WTC11 (cell line): Measurements from ENCODE around the gene LRMDA. TPM values are rescaled to one million over a fixed set of nuclear protein-coding genes. Genes with fewer than 3 reads are reported as not detected.

Experiments
- ATAC-seq: fragments of 200-7000 bp; cut with Tn5 transposase; 2 replicates; pipeline ENCODE4 v1.10.0; 2021; ENCODE audit warnings: mild to moderate bottlenecking, moderate library complexity
- CTCF ChIA-PET: fragments of 300-600 bp; sonication (Branson Sonifier 250); formaldehyde crosslinking; loops from one replicate; lab custom pipeline; 2021; ENCODE audit warnings: antibody characterized with exemption; lab: Charles Lee
- POLR2A ChIA-PET: fragments of 350-600 bp; sonication (Branson Sonifier 250); formaldehyde crosslinking; loops from one replicate; lab custom pipeline; 2021; ENCODE audit warnings: antibody characterized with exemption; lab: Charles Lee
- DNase-seq: peaks from one replicate; pipeline ENCODE4 v3.0.0; 2021; ENCODE audit warnings: low spot score
- H3K27ac Mint-ChIP-seq: 2 replicates; pipeline ENCODE4 v1.8.0; 2021; ENCODE audit warnings: mixed read lengths
- H3K27me3 Mint-ChIP-seq: 2 replicates; pipeline ENCODE4 v1.8.0; 2021; ENCODE audit warnings: low read depth, mild to moderate bottlenecking, moderate library complexity, mixed read lengths
- H3K36me3 Mint-ChIP-seq: 2 replicates; pipeline ENCODE4 v1.8.0; 2021; ENCODE audit warnings: mixed read lengths
- H3K4me1 Mint-ChIP-seq: 2 replicates; pipeline ENCODE4 v1.8.0; 2022; ENCODE audit warnings: mixed read lengths
- H3K4me3 Mint-ChIP-seq: 2 replicates; pipeline ENCODE4 v1.8.0; 2021; ENCODE audit warnings: mild to moderate bottlenecking, moderate library complexity, mixed read lengths
- H3K9me3 Mint-ChIP-seq: 2 replicates; pipeline ENCODE4 v1.8.0; 2021; ENCODE audit warnings: mixed read lengths
- CREB1 ChIP-seq: sonication (generic); formaldehyde crosslinking; IDR thresholded peaks from 2 replicates; pipeline ENCODE4 v1.8.0; 2023; ENCODE audit warnings: mild to moderate bottlenecking, missing genetic modification reagents
- EMX1 ChIP-seq: fragments of 250-450 bp; sonication (Bioruptor Pico); IDR thresholded peaks from 2 replicates; pipeline ENCODE4 v1.8.0; 2021; ENCODE audit warnings: mild to moderate bottlenecking
- GTF2I ChIP-seq: fragments of 250-450 bp; sonication (Bioruptor Pico); conservative IDR thresholded peaks from 2 replicates; pipeline ENCODE4 v1.4.0; 2021; ENCODE audit warnings: mild to moderate bottlenecking
- NFE2L1 ChIP-seq: sonication (generic); formaldehyde crosslinking; IDR thresholded peaks from 2 replicates; pipeline ENCODE4 v1.8.1; 2023; ENCODE audit warnings: missing genetic modification reagents
- TP53 ChIP-seq: sonication (generic); formaldehyde crosslinking; IDR thresholded peaks from 2 replicates; pipeline ENCODE4 v1.8.1; 2023; ENCODE audit warnings: mild to moderate bottlenecking, missing genetic modification reagents
- ZNF671 ChIP-seq: fragments of 250-450 bp; sonication (Bioruptor Pico); IDR thresholded peaks from 2 replicates; pipeline ENCODE4 v1.8.0; 2021; ENCODE audit warnings: mild to moderate bottlenecking
- total RNA-seq: library from RNA; stranded (reverse); gene quantifications from 3 replicates; pipeline ENCODE4 v1.2.3, GENCODE V29; 2021
- TF ChIP-seq, protein P1 (sequence below): sonication (generic); formaldehyde crosslinking; IDR thresholded peaks from 2 replicates; pipeline ENCODE4 v1.8.1; 2023; ENCODE audit warnings: mild to moderate bottlenecking, missing genetic modification reagents
- TF ChIP-seq, protein P2 (sequence below): sonication (generic); formaldehyde crosslinking; IDR thresholded peaks from 2 replicates; pipeline ENCODE4 v1.8.1; 2023; ENCODE audit warnings: mild to moderate bottlenecking, missing genetic modification reagents
- TF ChIP-seq, protein P3 (sequence below): fragments of 250-450 bp; sonication (Bioruptor Pico); IDR thresholded peaks from 2 replicates; pipeline ENCODE4 v1.9.0; 2021; ENCODE audit warnings: mild to moderate bottlenecking, borderline replicate concordance
- TF ChIP-seq, protein P4 (sequence below): sonication (generic); formaldehyde crosslinking; IDR thresholded peaks from 2 replicates; pipeline ENCODE4 v1.8.1; 2023; ENCODE audit warnings: mild to moderate bottlenecking, missing genetic modification reagents, moderate library complexity
- TF ChIP-seq, protein P5 (sequence below): sonication (generic); formaldehyde crosslinking; IDR thresholded peaks from 2 replicates; pipeline ENCODE4 v1.8.0; 2022; ENCODE audit warnings: missing genetic modification reagents
- TF ChIP-seq, protein P6 (sequence below): sonication (generic); formaldehyde crosslinking; IDR thresholded peaks from 2 replicates; pipeline ENCODE4 v1.8.0; 2023; ENCODE audit warnings: mild to moderate bottlenecking, missing genetic modification reagents
- TF ChIP-seq, protein P7 (sequence below): fragments of 200-600 bp; IDR thresholded peaks from 2 replicates; pipeline ENCODE4 v1.8.0; 2022; ENCODE audit warnings: antibody characterized with exemption

The LRMDA gene
- total RNA-seq, 1 experiment from 2014 or later: 0.92 TPM

DNA sequence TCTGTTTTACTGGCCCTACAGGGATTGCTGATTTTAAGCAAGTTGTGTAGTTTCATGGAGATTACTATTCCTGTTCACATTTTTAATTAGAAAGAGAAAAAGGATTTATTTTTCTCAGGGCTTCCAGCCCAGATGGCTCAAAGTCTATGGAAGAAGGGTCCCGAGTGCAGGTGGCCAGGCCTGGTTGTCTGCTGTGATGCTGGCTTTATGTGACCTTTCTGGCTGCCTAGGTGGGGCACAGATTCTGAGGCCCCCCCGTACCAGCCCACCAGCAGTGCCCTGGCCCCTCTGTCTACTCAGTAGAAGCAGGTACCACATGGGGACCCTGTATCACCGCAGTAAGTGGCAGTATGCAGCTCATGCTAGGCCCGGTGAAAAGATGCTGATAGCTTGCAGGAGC is 426.5 kb downstream of the LRMDA start:
- no peaks in the 10 kb centered on the region; the same call in 1 of the 2 replicates for H3K9me3 Mint-ChIP-seq
- CTCF ChIA-PET: interaction anchor here (0.6 kb wide), 1 partner anchor 1147 kb away, joined by 3 read pairs; no protein-coding TSS in a partner anchor
- no peak for DNase-seq
- H3K36me3 Mint-ChIP-seq: peaks cover 12% of the 10 kb centered on the region; the same call in 1 of the 2 replicates
- H3K4me1 Mint-ChIP-seq: peaks cover 27% of the 10 kb centered on the region
- POLR2A ChIA-PET: no interaction called here
- H3K4me3 Mint-ChIP-seq: no peak overlapping the region
- ATAC-seq: peak; percentile 17
- H3K27ac Mint-ChIP-seq: peak overlapping the region; percentile 94; the same call in 1 of the 2 replicates
- TF ChIP-seq, protein P1, sequence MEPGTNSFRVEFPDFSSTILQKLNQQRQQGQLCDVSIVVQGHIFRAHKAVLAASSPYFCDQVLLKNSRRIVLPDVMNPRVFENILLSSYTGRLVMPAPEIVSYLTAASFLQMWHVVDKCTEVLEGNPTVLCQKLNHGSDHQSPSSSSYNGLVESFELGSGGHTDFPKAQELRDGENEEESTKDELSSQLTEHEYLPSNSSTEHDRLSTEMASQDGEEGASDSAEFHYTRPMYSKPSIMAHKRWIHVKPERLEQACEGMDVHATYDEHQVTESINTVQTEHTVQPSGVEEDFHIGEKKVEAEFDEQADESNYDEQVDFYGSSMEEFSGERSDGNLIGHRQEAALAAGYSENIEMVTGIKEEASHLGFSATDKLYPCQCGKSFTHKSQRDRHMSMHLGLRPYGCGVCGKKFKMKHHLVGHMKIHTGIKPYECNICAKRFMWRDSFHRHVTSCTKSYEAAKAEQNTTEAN (CRISPR knock-in tag): no peak
- TF ChIP-seq, protein P2, sequence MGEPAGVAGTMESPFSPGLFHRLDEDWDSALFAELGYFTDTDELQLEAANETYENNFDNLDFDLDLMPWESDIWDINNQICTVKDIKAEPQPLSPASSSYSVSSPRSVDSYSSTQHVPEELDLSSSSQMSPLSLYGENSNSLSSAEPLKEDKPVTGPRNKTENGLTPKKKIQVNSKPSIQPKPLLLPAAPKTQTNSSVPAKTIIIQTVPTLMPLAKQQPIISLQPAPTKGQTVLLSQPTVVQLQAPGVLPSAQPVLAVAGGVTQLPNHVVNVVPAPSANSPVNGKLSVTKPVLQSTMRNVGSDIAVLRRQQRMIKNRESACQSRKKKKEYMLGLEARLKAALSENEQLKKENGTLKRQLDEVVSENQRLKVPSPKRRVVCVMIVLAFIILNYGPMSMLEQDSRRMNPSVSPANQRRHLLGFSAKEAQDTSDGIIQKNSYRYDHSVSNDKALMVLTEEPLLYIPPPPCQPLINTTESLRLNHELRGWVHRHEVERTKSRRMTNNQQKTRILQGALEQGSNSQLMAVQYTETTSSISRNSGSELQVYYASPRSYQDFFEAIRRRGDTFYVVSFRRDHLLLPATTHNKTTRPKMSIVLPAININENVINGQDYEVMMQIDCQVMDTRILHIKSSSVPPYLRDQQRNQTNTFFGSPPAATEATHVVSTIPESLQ (CRISPR knock-in tag): no peak
- TF ChIP-seq TP53 (no peak), EMX1 (no peak), GTF2I (CRISPR knock-in tag) (no peak)
- TF ChIP-seq, protein P3, sequence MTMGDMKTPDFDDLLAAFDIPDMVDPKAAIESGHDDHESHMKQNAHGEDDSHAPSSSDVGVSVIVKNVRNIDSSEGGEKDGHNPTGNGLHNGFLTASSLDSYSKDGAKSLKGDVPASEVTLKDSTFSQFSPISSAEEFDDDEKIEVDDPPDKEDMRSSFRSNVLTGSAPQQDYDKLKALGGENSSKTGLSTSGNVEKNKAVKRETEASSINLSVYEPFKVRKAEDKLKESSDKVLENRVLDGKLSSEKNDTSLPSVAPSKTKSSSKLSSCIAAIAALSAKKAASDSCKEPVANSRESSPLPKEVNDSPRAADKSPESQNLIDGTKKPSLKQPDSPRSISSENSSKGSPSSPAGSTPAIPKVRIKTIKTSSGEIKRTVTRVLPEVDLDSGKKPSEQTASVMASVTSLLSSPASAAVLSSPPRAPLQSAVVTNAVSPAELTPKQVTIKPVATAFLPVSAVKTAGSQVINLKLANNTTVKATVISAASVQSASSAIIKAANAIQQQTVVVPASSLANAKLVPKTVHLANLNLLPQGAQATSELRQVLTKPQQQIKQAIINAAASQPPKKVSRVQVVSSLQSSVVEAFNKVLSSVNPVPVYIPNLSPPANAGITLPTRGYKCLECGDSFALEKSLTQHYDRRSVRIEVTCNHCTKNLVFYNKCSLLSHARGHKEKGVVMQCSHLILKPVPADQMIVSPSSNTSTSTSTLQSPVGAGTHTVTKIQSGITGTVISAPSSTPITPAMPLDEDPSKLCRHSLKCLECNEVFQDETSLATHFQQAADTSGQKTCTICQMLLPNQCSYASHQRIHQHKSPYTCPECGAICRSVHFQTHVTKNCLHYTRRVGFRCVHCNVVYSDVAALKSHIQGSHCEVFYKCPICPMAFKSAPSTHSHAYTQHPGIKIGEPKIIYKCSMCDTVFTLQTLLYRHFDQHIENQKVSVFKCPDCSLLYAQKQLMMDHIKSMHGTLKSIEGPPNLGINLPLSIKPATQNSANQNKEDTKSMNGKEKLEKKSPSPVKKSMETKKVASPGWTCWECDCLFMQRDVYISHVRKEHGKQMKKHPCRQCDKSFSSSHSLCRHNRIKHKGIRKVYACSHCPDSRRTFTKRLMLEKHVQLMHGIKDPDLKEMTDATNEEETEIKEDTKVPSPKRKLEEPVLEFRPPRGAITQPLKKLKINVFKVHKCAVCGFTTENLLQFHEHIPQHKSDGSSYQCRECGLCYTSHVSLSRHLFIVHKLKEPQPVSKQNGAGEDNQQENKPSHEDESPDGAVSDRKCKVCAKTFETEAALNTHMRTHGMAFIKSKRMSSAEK (CRISPR knock-in tag): no peak
- TF ChIP-seq, all 79 proteins: peak for 0
- no peaks in the 10 kb centered on the region for H3K27me3 Mint-ChIP-seq

DNA sequence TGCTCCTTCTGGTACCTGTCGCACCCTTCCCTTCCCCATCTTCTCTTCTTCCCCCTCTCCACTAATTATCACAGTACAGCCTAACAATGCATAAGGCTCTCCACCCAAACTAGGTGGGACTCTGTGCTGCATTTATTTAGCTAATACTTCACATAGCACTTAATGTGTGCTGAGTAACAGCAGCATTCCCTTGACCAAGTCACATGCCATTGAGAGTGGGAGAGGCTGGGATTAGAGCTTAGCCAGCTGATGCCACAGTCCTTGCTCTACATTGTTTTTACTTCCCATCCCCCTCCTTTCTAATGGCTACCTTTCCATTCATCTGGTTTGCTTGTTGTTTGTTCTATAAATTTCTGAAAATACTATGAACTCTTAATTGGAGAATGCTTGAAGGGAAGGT is 426.9 kb downstream of the LRMDA start:
- TF ChIP-seq, protein P4, sequence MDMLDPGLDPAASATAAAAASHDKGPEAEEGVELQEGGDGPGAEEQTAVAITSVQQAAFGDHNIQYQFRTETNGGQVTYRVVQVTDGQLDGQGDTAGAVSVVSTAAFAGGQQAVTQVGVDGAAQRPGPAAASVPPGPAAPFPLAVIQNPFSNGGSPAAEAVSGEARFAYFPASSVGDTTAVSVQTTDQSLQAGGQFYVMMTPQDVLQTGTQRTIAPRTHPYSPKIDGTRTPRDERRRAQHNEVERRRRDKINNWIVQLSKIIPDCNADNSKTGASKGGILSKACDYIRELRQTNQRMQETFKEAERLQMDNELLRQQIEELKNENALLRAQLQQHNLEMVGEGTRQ: 0 out of 2 replicates have a peak, but pooled peaks have one; percentile 22
- no peak for TF ChIP-seq ZNF671
- TF ChIP-seq, protein P5, sequence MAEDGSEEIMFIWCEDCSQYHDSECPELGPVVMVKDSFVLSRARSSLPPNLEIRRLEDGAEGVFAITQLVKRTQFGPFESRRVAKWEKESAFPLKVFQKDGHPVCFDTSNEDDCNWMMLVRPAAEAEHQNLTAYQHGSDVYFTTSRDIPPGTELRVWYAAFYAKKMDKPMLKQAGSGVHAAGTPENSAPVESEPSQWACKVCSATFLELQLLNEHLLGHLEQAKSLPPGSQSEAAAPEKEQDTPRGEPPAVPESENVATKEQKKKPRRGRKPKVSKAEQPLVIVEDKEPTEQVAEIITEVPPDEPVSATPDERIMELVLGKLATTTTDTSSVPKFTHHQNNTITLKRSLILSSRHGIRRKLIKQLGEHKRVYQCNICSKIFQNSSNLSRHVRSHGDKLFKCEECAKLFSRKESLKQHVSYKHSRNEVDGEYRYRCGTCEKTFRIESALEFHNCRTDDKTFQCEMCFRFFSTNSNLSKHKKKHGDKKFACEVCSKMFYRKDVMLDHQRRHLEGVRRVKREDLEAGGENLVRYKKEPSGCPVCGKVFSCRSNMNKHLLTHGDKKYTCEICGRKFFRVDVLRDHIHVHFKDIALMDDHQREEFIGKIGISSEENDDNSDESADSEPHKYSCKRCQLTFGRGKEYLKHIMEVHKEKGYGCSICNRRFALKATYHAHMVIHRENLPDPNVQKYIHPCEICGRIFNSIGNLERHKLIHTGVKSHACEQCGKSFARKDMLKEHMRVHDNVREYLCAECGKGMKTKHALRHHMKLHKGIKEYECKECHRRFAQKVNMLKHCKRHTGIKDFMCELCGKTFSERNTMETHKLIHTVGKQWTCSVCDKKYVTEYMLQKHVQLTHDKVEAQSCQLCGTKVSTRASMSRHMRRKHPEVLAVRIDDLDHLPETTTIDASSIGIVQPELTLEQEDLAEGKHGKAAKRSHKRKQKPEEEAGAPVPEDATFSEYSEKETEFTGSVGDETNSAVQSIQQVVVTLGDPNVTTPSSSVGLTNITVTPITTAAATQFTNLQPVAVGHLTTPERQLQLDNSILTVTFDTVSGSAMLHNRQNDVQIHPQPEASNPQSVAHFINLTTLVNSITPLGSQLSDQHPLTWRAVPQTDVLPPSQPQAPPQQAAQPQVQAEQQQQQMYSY (CRISPR knock-in tag): no peak
- TF ChIP-seq, all 79 proteins: peak for 1
- Mint-ChIP-seq H3K9me3 (no peaks in the 10 kb centered on the region; the same call in 1 of the 2 replicates), H3K4me1 (peaks cover 29% of the 10 kb centered on the region), H3K27me3 (no peaks in the 10 kb centered on the region), H3K36me3 (peaks cover 12% of the 10 kb centered on the region; the same call in 1 of the 2 replicates), H3K27ac (no peak overlapping the region), H3K4me3 (no peak overlapping the region)
- DNase-seq (no peak), ATAC-seq (peak; percentile 55)
- CTCF ChIA-PET: no interaction called here
- POLR2A ChIA-PET: no interaction called here

DNA sequence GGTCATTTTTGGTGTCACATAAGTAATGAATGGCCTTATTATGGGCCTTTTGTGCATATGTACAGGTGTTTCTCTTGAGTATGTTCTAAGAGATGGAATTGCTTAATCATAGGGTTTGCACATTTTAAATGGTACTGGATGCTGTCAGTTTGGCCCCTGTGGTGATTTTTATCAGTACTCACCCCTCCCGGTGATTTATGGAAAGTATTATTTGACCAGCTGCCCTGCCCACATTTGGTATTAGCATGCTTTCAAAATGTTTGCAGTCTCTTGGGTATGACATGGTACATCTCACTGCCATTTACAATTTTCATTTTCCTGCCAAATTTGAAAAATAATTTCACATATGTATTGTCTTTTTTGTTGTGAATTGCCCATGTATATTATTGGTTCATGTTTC is 427.7 kb downstream of the LRMDA start:
- Mint-ChIP-seq H3K9me3 (no peaks in the 10 kb centered on the region; the same call in 1 of the 2 replicates), H3K4me3 (no peak overlapping the region), H3K36me3 (peaks cover 12% of the 10 kb centered on the region; the same call in 1 of the 2 replicates), H3K4me1 (peaks cover 29% of the 10 kb centered on the region), H3K27me3 (no peaks in the 10 kb centered on the region), H3K27ac (no peak overlapping the region)
- CTCF ChIA-PET: no interaction called here
- POLR2A ChIA-PET: no interaction called here
- DNase-seq: no peak
- ATAC-seq: no peak
- TF ChIP-seq NFE2L1 (CRISPR knock-in tag) (no peak), TP53 (no peak), CREB1 (CRISPR knock-in tag) (no peak)
- TF ChIP-seq, protein P6, sequence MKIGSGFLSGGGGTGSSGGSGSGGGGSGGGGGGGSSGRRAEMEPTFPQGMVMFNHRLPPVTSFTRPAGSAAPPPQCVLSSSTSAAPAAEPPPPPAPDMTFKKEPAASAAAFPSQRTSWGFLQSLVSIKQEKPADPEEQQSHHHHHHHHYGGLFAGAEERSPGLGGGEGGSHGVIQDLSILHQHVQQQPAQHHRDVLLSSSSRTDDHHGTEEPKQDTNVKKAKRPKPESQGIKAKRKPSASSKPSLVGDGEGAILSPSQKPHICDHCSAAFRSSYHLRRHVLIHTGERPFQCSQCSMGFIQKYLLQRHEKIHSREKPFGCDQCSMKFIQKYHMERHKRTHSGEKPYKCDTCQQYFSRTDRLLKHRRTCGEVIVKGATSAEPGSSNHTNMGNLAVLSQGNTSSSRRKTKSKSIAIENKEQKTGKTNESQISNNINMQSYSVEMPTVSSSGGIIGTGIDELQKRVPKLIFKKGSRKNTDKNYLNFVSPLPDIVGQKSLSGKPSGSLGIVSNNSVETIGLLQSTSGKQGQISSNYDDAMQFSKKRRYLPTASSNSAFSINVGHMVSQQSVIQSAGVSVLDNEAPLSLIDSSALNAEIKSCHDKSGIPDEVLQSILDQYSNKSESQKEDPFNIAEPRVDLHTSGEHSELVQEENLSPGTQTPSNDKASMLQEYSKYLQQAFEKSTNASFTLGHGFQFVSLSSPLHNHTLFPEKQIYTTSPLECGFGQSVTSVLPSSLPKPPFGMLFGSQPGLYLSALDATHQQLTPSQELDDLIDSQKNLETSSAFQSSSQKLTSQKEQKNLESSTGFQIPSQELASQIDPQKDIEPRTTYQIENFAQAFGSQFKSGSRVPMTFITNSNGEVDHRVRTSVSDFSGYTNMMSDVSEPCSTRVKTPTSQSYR (CRISPR knock-in tag): no peak
- TF ChIP-seq, protein P7, sequence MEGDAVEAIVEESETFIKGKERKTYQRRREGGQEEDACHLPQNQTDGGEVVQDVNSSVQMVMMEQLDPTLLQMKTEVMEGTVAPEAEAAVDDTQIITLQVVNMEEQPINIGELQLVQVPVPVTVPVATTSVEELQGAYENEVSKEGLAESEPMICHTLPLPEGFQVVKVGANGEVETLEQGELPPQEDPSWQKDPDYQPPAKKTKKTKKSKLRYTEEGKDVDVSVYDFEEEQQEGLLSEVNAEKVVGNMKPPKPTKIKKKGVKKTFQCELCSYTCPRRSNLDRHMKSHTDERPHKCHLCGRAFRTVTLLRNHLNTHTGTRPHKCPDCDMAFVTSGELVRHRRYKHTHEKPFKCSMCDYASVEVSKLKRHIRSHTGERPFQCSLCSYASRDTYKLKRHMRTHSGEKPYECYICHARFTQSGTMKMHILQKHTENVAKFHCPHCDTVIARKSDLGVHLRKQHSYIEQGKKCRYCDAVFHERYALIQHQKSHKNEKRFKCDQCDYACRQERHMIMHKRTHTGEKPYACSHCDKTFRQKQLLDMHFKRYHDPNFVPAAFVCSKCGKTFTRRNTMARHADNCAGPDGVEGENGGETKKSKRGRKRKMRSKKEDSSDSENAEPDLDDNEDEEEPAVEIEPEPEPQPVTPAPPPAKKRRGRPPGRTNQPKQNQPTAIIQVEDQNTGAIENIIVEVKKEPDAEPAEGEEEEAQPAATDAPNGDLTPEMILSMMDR: no peak
